GM23248 (cell line): Measurements from ENCODE around the gene ZIC4. TPM values are rescaled to one million over a fixed set of nuclear protein-coding genes. Genes with fewer than 3 reads are reported as not detected.

Experiments used
- DNase-seq: peaks from one replicate; pipeline ENCODE4 v3.0.0-alpha.2; 2015
- H2AFZ ChIP-seq: fragments of 200-600 bp; sonication (generic); 2 replicates; pipeline ENCODE4 v1.6.1; 2016; ENCODE audit warnings: antibody characterized with exemption
- H3F3A ChIP-seq: fragments of 200-600 bp; sonication (generic); 2 replicates; pipeline ENCODE4 v1.6.1; 2016; ENCODE audit warnings: mild to moderate bottlenecking, antibody characterized with exemption, mixed run types; ENCODE audit not compliant: insufficient read depth
- H3K27ac ChIP-seq: fragments of 200-600 bp; sonication (generic); 2 replicates; pipeline ENCODE4 v1.5.1; 2016; ENCODE audit warnings: mild to moderate bottlenecking
- H3K27me3 ChIP-seq: fragments of 200-600 bp; sonication (generic); replicated peaks from 2 replicates; pipeline ENCODE4 v1.6.1; 2016; ENCODE audit warnings: mild to moderate bottlenecking; ENCODE audit not compliant: insufficient read depth
- H3K36me3 ChIP-seq: fragments of 200-600 bp; sonication (generic); 2 replicates; pipeline ENCODE4 v1.6.1; 2016; ENCODE audit warnings: low read depth, mild to moderate bottlenecking
- H3K4me1 ChIP-seq: fragments of 200-600 bp; sonication (generic); 2 replicates; pipeline ENCODE4 v1.6.1; 2016; ENCODE audit warnings: mild to moderate bottlenecking; ENCODE audit not compliant: insufficient read depth
- H3K4me2 ChIP-seq: fragments of 200-600 bp; sonication (generic); one replicate; pipeline ENCODE4 v1.6.1; 2016; ENCODE audit warnings: mild to moderate bottlenecking; ENCODE audit not compliant: unreplicated experiment
- H3K4me3 ChIP-seq: fragments of 200-600 bp; sonication (generic); 2 replicates; pipeline ENCODE4 v1.5.1; 2016; ENCODE audit warnings: mild to moderate bottlenecking
- H3K79me2 ChIP-seq: fragments of 200-600 bp; sonication (generic); 2 replicates; pipeline ENCODE4 v1.6.1; 2016; ENCODE audit warnings: mild to moderate bottlenecking; ENCODE audit not compliant: insufficient read depth
- H3K9ac ChIP-seq: fragments of 200-600 bp; sonication (generic); 2 replicates; pipeline ENCODE4 v1.6.1; 2016; ENCODE audit warnings: mild to moderate bottlenecking
- H3K9me2 ChIP-seq: fragments of 200-600 bp; sonication (generic); 2 replicates; pipeline ENCODE4 v1.6.1; 2016; ENCODE audit warnings: mixed run types, mild to moderate bottlenecking, moderate library complexity; ENCODE audit not compliant: insufficient read depth
- H3K9me3 ChIP-seq: fragments of 200-600 bp; sonication (generic); one replicate; pipeline ENCODE4 v1.6.1; 2017; ENCODE audit warnings: low read depth
- H4K20me1 ChIP-seq: fragments of 200-600 bp; sonication (generic); 2 replicates; pipeline ENCODE4 v1.6.0; 2016; ENCODE audit not compliant: insufficient read depth
- EZH2 ChIP-seq: fragments of 200-600 bp; sonication (generic); IDR thresholded peaks from 2 replicates; pipeline ENCODE4 v1.6.1; 2018; ENCODE audit warnings: antibody characterized with exemption, mild to moderate bottlenecking; ENCODE audit not compliant: insufficient read depth, poor library complexity, severe bottlenecking
- EZH2phosphoT487 ChIP-seq: fragments of 200-600 bp; sonication (generic); IDR thresholded peaks from 2 replicates; pipeline ENCODE4 v1.6.1; 2018; ENCODE audit warnings: antibody characterized with exemption, moderate library complexity, mild to moderate bottlenecking, low read depth; ENCODE audit not compliant: insufficient read depth
- WGBS, 2 experiments: methylation state at CpG; one replicate each; pipeline ENCODE4 v1.1.6; 2015 to 2017; ENCODE audit warnings: low lambda C conversion rate in 2 of 2, low coverage in 1 of 2; ENCODE audit errors: missing lambda C conversion rate in 2 of 2; 5-methylcytosine and 5-hydroxymethylcytosine counted together
- in situ Hi-C: fragments of 300-500 bp; cut with MboI; formaldehyde crosslinking; loops from 2 replicates; pipeline ENCODE4 v1.15.0; 2020
- polyA plus RNA-seq: library from polyadenylated mRNA; unstranded; fragments of >200 nt; fragmentation: Nextera tagmentation; extraction: Ambion mirVana; gene quantifications from 2 replicates; pipeline ENCODE4 v1.2.1, GENCODE V29; 2016
- total RNA-seq: library from RNA; depleted of rRNA; stranded (reverse); fragments of >200 nt; shearing (Covaris generic); gene quantifications from 2 replicates; pipeline ENCODE4 v1.2.3, GENCODE V29; 2014

Gene ZIC4
- total and polyA plus RNA-seq, 2 experiments from 2014 or later, result 4.3 to 7.0 TPM

GRCh38 chr3:147424581-147425387 is 18.4 kb upstream of the ZIC4 start:
- Histone ChIP-seq H3K27ac (no peak overlapping the region), H3K9ac (no peak overlapping the region), H3K4me2 (no peak overlapping the region), H2AFZ (no peak overlapping the region), H3K27me3 (no peaks in the 10 kb centered on the region), H3K36me3 (no peaks in the 10 kb centered on the region), H3K4me1 (no peaks in the 10 kb centered on the region), H3K9me2 (no peaks in the 10 kb centered on the region), H3K4me3 (no peak overlapping the region), H3F3A (no peaks in the 10 kb centered on the region), H3K9me3 (no peaks in the 10 kb centered on the region), H4K20me1 (no peaks in the 10 kb centered on the region), H3K79me2 (no peaks in the 10 kb centered on the region)
- no peak for TF ChIP-seq EZH2
- no peak for TF ChIP-seq EZH2phosphoT487
- WGBS, 2 experiments, result 95 to 97% methylated on average over 14 of the region's 14 CpGs
- no peak for DNase-seq
- in situ Hi-C loops, result no loop called here

DNA sequence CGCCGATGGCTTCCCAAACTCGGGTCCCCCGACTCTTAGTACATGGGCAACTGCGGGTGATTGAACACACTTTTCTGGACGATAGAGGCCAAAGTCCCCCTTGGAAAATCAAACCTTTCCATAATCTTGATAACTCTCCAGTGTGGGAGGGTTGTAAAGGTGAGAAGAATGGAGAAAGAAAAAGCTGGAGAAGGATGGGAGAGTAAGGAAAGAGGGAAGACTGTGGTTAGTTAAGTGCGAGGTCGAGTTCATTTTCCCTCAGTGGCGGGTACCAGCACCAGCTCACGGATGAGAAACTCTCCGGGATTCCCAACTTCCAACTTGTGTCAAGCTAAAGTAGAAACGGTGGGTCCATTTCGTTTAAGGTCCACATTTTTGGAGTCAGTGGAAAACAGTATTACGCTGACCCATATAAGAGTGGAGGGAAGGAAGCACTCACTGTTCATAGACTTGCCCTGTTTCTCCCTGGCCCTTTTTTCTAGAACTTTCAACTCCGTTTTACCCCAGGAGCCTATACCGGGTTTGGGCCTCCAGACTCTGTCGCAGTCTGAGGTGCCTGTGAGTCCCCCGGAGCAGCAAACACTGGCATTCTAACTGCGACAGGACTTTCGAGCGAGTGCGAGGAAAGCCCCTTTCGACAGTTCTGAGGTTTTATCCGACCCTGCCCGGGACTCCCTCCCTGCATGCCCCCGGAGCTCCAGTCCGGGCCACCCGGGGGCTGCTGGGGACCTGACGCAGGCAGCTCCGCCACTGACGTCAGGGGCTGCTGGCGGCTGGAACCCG is 17.6 kb upstream of the ZIC4 start:
- Histone ChIP-seq H3K9me2 (no peaks in the 10 kb centered on the region), H2AFZ (no peak overlapping the region), H4K20me1 (no peaks in the 10 kb centered on the region), H3F3A (no peaks in the 10 kb centered on the region), H3K79me2 (no peaks in the 10 kb centered on the region), H3K4me2 (peak overlapping the region; percentile 62), H3K27me3 (no peaks in the 10 kb centered on the region), H3K9ac (no peak overlapping the region), H3K27ac (no peak overlapping the region), H3K4me3 (no peak overlapping the region), H3K9me3 (no peaks in the 10 kb centered on the region), H3K4me1 (no peaks in the 10 kb centered on the region), H3K36me3 (no peaks in the 10 kb centered on the region)
- no peak for DNase-seq
- no peak for TF ChIP-seq EZH2phosphoT487
- no peak for TF ChIP-seq EZH2
- WGBS, 2 experiments, result 96 to 97% methylated on average over 33 of the region's 33 CpGs
- in situ Hi-C loops, result no loop called here

- 59 to 62% methylated on average over 3 of the region's 3 CpGs for WGBS, 2 experiments
Measured at GRCh38 chr3:147423537-147423797, 17.1 kb upstream of the ZIC4 start.

DNA sequence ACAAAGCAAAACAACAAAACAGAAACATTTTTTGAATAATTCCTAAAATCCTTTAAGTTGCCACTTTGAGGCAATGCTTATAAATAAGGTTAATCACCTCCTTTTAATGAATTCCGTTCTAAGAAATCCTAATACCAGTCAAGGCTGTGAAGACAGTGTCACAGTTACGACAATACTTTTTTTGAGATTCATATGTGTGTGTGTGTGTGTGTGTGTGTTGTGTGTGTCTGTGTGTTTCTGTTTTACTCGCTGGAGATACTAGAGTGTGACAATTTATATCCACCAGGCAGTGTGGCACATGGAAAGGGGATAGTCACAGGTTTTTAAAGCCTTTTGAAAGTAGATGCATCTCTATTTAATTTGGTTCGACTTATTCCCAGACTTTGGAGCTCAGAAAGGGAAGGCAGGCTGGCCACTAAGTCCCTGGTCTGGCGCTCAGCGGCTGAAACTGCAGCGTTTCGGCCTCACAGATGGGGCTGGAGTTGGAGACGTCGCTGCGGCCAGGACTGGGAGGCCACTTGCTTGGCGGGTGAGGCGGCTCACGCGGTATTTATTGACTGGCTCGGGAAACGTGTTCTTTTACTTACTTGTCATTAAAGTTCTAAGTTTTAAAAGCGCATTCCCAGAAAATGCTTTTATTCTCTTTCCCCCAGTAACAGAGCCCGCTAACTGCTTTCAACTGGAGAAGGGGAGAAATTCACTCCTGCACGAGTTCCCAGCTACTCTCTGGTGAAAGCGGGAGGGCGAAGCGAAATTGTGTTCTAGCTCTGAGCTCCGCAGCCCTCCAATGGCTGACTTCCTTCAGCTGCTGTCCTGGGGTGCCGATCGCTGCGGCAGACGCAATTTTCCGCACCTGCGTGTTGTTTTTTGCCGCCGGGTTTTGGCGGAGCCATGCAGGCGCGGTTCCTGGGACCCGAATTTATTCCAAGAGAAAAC is 16.5 kb upstream of the ZIC4 start:
- Histone ChIP-seq H3K79me2 (no peaks in the 10 kb centered on the region), H3K4me2 (peak overlapping the region; percentile 62)
- WGBS, 2 experiments, result 44 to 45% methylated on average over 36 of the region's 36 CpGs

More at GRCh38 chr3:147423537-147423797, 17.1 kb upstream of the ZIC4 start:
- H3K4me1 ChIP-seq, result no peaks in the 10 kb centered on the region
- DNase-seq, result no peak
- H2AFZ ChIP-seq, result peak overlapping the region; percentile 78
- H3K4me2 ChIP-seq, result peak overlapping the region; percentile 62
- no peak overlapping the region for H3K27ac ChIP-seq
- 0 out of 2 replicates have a peak, but pooled peaks cover 3% of the 10 kb centered on the region for H3K36me3 ChIP-seq
- no peaks in the 10 kb centered on the region; the same call in 1 of the 2 replicates for H3F3A ChIP-seq
- no peaks in the 10 kb centered on the region for H4K20me1 ChIP-seq
- no peaks in the 10 kb centered on the region for H3K9me3 ChIP-seq
- TF ChIP-seq EZH2phosphoT487 (no peak), EZH2 (no peak)
- H3K9me2 ChIP-seq, result no peaks in the 10 kb centered on the region
- no peaks in the 10 kb centered on the region for H3K79me2 ChIP-seq
- no peaks in the 10 kb centered on the region for H3K27me3 ChIP-seq
- in situ Hi-C loops, result no loop called here
- H3K9ac ChIP-seq, result peak overlapping the region; percentile 17; the same call in 1 of the 2 replicates
- H3K4me3 ChIP-seq, result peak overlapping the region; percentile 60

More for the DNA sequence above, 16.5 kb upstream of the ZIC4 start:
- no peaks in the 10 kb centered on the region for H3K9me3 ChIP-seq
- H3K4me3 ChIP-seq, result peak overlapping the region; percentile 60
- no peaks in the 10 kb centered on the region for H3K4me1 ChIP-seq
- H2AFZ ChIP-seq, result peak overlapping the region; percentile 78
- no peaks in the 10 kb centered on the region for H3K9me2 ChIP-seq
- no peaks in the 10 kb centered on the region for H4K20me1 ChIP-seq
- H3K27ac ChIP-seq, result no peak overlapping the region
- peak overlapping the region; percentile 17; the same call in 1 of the 2 replicates for H3K9ac ChIP-seq
- in situ Hi-C loops, result no loop called here
- TF ChIP-seq EZH2phosphoT487 (no peak), EZH2 (no peak)
- 0 out of 2 replicates have a peak, but pooled peaks cover 9% of the 10 kb centered on the region for H3K36me3 ChIP-seq
- DNase-seq, result peak; percentile 48
- H3F3A ChIP-seq, result no peaks in the 10 kb centered on the region; the same call in 1 of the 2 replicates
- H3K27me3 ChIP-seq, result no peaks in the 10 kb centered on the region
